H9 (cell line): ENCODE measurements around the gene FHOD3. TPM values are rescaled to one million over a fixed set of nuclear protein-coding genes. Genes with fewer than 3 reads are reported as not detected.

Source experiments
- DNase-seq: peaks from one replicate; pipeline ENCODE4 v3.0.0-alpha.2; 2017
- H2AFZ ChIP-seq: one replicate; pipeline ENCODE4 v1.6.1; 2013; ENCODE audit warnings: mild to moderate bottlenecking, low read length, control low read depth, moderate library complexity
- H2AK5ac ChIP-seq: 2 replicates; pipeline ENCODE4 v1.6.1; 2013; ENCODE audit warnings: low read length, control low read depth, mixed read lengths; ENCODE audit not compliant: insufficient read length
- H2BK120ac ChIP-seq: one replicate; pipeline ENCODE4 v1.6.1; 2013; ENCODE audit warnings: low read depth, mild to moderate bottlenecking, low read length, control low read depth, inconsistent platforms; ENCODE audit not compliant: poor library complexity, severe bottlenecking
- H2BK12ac ChIP-seq: 2 replicates; pipeline ENCODE4 v1.6.1; 2013; ENCODE audit warnings: low read length, control low read depth, mixed read lengths, low read depth; ENCODE audit not compliant: insufficient read length
- H2BK15ac ChIP-seq: 2 replicates; pipeline ENCODE4 v1.6.1; 2013; ENCODE audit warnings: low read depth, low read length, control low read depth
- H2BK20ac ChIP-seq: one replicate; pipeline ENCODE4 v1.6.1; 2013; ENCODE audit warnings: low read depth, mild to moderate bottlenecking, low read length, control low read depth, inconsistent platforms; ENCODE audit not compliant: poor library complexity, severe bottlenecking
- H2BK5ac ChIP-seq: 2 replicates; pipeline ENCODE4 v1.6.1; 2013; ENCODE audit warnings: low read length, control low read depth, mixed read lengths; ENCODE audit not compliant: insufficient read length
- H3K14ac ChIP-seq: 2 replicates; pipeline ENCODE4 v1.6.1; 2013; ENCODE audit warnings: low read length, control low read depth; ENCODE audit not compliant: insufficient read depth
- H3K18ac ChIP-seq: 2 replicates; pipeline ENCODE4 v1.6.1; 2013; ENCODE audit warnings: low read depth, mild to moderate bottlenecking, mixed read lengths, low read length, control low read depth; ENCODE audit not compliant: insufficient read length
- H3K23ac ChIP-seq: 2 replicates; pipeline ENCODE4 v1.6.1; 2013; ENCODE audit warnings: low read length, control low read depth, mixed read lengths, low read depth; ENCODE audit not compliant: insufficient read length
- H3K23me2 ChIP-seq: 2 replicates; pipeline ENCODE4 v1.6.1; 2013; ENCODE audit warnings: low read depth, mild to moderate bottlenecking, mixed read lengths, low read length, control low read depth; ENCODE audit not compliant: insufficient read length, poor library complexity, severe bottlenecking
- H3K27ac ChIP-seq: 2 replicates; pipeline ENCODE4 v1.5.1; 2013; ENCODE audit warnings: low read length, control low read depth, mixed read lengths, low read depth; ENCODE audit not compliant: insufficient read length
- H3K27me3 ChIP-seq: 2 replicates; pipeline ENCODE4 v1.6.1; 2013; ENCODE audit warnings: low read length, control low read depth, inconsistent platforms; ENCODE audit not compliant: insufficient read depth
- H3K4ac ChIP-seq: 2 replicates; pipeline ENCODE4 v1.6.1; 2013; ENCODE audit warnings: low read depth, mild to moderate bottlenecking, control low read depth, inconsistent platforms, low read length, moderate library complexity
- H3K4me1 ChIP-seq: 2 replicates; pipeline ENCODE4 v1.6.1; 2013; ENCODE audit warnings: low read length, control low read depth, inconsistent platforms; ENCODE audit not compliant: insufficient read depth
- H3K4me2 ChIP-seq: 2 replicates; pipeline ENCODE4 v1.6.1; 2013; ENCODE audit warnings: low read length, control low read depth, mixed read lengths; ENCODE audit not compliant: insufficient read length, insufficient read depth
- H3K56ac ChIP-seq: 2 replicates; pipeline ENCODE4 v1.6.1; 2013; ENCODE audit warnings: low read depth, mild to moderate bottlenecking, mixed read lengths, low read length, control low read depth; ENCODE audit not compliant: insufficient read length
- H3K79me1 ChIP-seq: 2 replicates; pipeline ENCODE4 v1.6.1; 2013; ENCODE audit warnings: low read depth, mild to moderate bottlenecking, moderate library complexity, low read length, control low read depth, inconsistent platforms; ENCODE audit not compliant: insufficient read depth, poor library complexity, severe bottlenecking
- H3K79me2 ChIP-seq: 2 replicates; pipeline ENCODE4 v1.6.1; 2013; ENCODE audit warnings: low read length, control low read depth, inconsistent platforms; ENCODE audit not compliant: insufficient read depth
- H3K9ac ChIP-seq: 2 replicates; pipeline ENCODE4 v1.6.1; 2013; ENCODE audit warnings: low read length, control low read depth, mixed read lengths; ENCODE audit not compliant: insufficient read length; ENCODE audit errors: extremely low read depth
- H3K9me3 ChIP-seq: one replicate; pipeline ENCODE4 v1.6.1; 2013; ENCODE audit warnings: low read depth, low read length, inconsistent platforms; ENCODE audit not compliant: control insufficient read depth
- H3T11ph ChIP-seq: one replicate; pipeline ENCODE4 v1.6.1; 2013; ENCODE audit warnings: mild to moderate bottlenecking, low read length, control low read depth, inconsistent platforms
- H4K20me1 ChIP-seq: one replicate; pipeline ENCODE4 v1.6.1; 2013; ENCODE audit not compliant: control insufficient read depth, insufficient read length, insufficient read depth
- H4K5ac ChIP-seq: 2 replicates; pipeline ENCODE4 v1.6.1; 2013; ENCODE audit warnings: low read depth, mild to moderate bottlenecking, mixed read lengths, low read length, control low read depth; ENCODE audit not compliant: insufficient read length
- H4K8ac ChIP-seq: replicated peaks from 2 replicates; pipeline ENCODE4 v1.6.1; 2013; ENCODE audit warnings: low read length, control low read depth, mixed read lengths, low read depth; ENCODE audit not compliant: insufficient read length
- H4K91ac ChIP-seq: 2 replicates; pipeline ENCODE4 v1.6.1; 2013; ENCODE audit warnings: low read depth, mild to moderate bottlenecking, moderate library complexity, mixed read lengths, low read length, control low read depth; ENCODE audit not compliant: insufficient read length
- H3K27ac Mint-ChIP-seq, 3 experiments: 2 replicates in 2 of 3; 3 replicates in 1 of 3; pipeline ENCODE4 v1.8.0; 2020 to 2021; ENCODE audit warnings: mixed read lengths in 3 of 3, mild to moderate bottlenecking in 1 of 3, moderate library complexity in 1 of 3
- H3K27me3 Mint-ChIP-seq: 2 replicates; pipeline ENCODE4 v1.8.0; 2021; ENCODE audit warnings: low read depth, mild to moderate bottlenecking, moderate library complexity, mixed read lengths
- H3K36me3 Mint-ChIP-seq, 3 experiments: 2 replicates in 2 of 3; 3 replicates in 1 of 3; pipeline ENCODE4 v1.8.0; 2020 to 2021; ENCODE audit warnings: low read depth in 3 of 3, mixed read lengths in 3 of 3; ENCODE audit not compliant: insufficient read depth in 1 of 3
- H3K4me1 Mint-ChIP-seq, 2 experiments: 2 replicates each; pipeline ENCODE4 v1.8.0; 2020; ENCODE audit warnings: mixed read lengths in 2 of 2
- H3K4me3 Mint-ChIP-seq, 2 experiments: 2 replicates in 1 of 2; 3 replicates in 1 of 2; pipeline ENCODE4 v1.8.0; 2020 to 2021; ENCODE audit warnings: mild to moderate bottlenecking in 2 of 2, mixed read lengths in 2 of 2, moderate library complexity in 1 of 2
- H3K9me3 Mint-ChIP-seq, 2 experiments: 2 replicates in 1 of 2; 3 replicates in 1 of 2; pipeline ENCODE4 v1.8.0; 2020; ENCODE audit warnings: mild to moderate bottlenecking in 2 of 2, mixed read lengths in 2 of 2, moderate library complexity in 1 of 2
- CTCF ChIP-seq: fragments of 200-600 bp; sonication (generic); conservative IDR thresholded peaks from 3 replicates; pipeline ENCODE4 v1.8.0; 2021; ENCODE audit warnings: antibody characterized with exemption, mild to moderate bottlenecking
- WGBS: extraction: QIAGEN DNeasy Blood & Tissue Kit; methylation state at CpG from one replicate; pipeline ENCODE4 v1.1.7; 2013; ENCODE audit warnings: missing lambda C conversion rate, low lambda C conversion rate, mixed read lengths; ENCODE audit not compliant: insufficient read length; ENCODE audit errors: extremely low coverage; 5-methylcytosine and 5-hydroxymethylcytosine counted together
- total RNA-seq: library from RNA; stranded (reverse); gene quantifications from 2 replicates; pipeline ENCODE4 v1.2.1, GENCODE V29; 2021

Gene FHOD3
- total RNA-seq, 1 experiment from 2014 or later = 8.0 TPM

DNA sequence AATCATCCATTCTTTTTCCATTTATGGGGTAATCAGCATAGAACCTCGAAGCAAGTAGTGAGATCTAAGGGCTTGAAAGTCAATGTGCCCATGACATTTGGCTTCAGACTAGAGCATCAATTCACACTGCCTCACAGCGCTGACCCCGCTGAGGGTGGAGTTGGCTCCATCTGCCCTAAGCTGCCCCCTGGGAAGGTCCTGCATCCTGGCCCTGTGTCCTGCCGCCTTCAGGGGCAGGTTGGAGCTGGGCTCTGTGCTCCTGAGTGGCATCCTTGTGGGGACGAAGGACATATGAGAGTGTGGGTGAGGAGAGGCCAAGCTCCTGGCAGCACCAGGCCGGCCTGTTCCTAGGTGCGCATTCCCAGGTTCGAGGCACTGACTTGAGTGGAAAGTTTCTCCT, 249.4 kb downstream of the FHOD3 start:
- Histone ChIP-seq H3K79me2 (no peaks in the 10 kb centered on the region), H3K4me2 (no peak overlapping the region), H3K9ac (no peak overlapping the region), H4K91ac (no peak overlapping the region), H3K56ac (no peak overlapping the region), H4K8ac (no peak overlapping the region), H3K4ac (no peak overlapping the region), H2BK12ac (no peak overlapping the region), H3K79me1 (no peaks in the 10 kb centered on the region), H3K4me1 (no peaks in the 10 kb centered on the region), H3K9me3 (no peaks in the 10 kb centered on the region), H2BK15ac (no peak overlapping the region), H2BK120ac (no peak overlapping the region), H3K18ac (no peak overlapping the region), H3K27me3 (no peaks in the 10 kb centered on the region), H3K23me2 (no peaks in the 10 kb centered on the region), H2BK20ac (no peak overlapping the region), H2AK5ac (no peak overlapping the region), H3T11ph (no peak overlapping the region), H3K23ac (no peak overlapping the region), H2AFZ (no peak overlapping the region), H4K20me1 (no peaks in the 10 kb centered on the region), H3K14ac (no peak overlapping the region), H2BK5ac (no peak overlapping the region), H4K5ac (no peak overlapping the region), H3K27ac (no peak overlapping the region)
- Mint-ChIP-seq H3K4me3 (no peak overlapping the region), H3K27me3 (no peaks in the 10 kb centered on the region), H3K27ac (no peak overlapping the region), H3K36me3 (peaks cover 0 to 4% (median 2%) of the 10 kb centered on the region in 3 experiments; a peak in 2 of 7 replicates), H3K4me1 (peaks cover 9 to 20% of the 10 kb centered on the region in 2 experiments), H3K9me3 (peaks cover 5 to 6% of the 10 kb centered on the region in 2 experiments; a peak in 4 of 5 replicates)
- no CpG with 5 or more reads among the region's 8 CpGs for WGBS
- TF ChIP-seq CTCF = no peak
- no peak for DNase-seq
